Common myeloid progenitor, CD34-positive (primary cell): ENCODE results near the gene DACH2.

Experiments used
- CTCF ChIA-PET: fragments of 350-600 bp; sonication (Branson Sonifier 250); formaldehyde crosslinking; loops from one replicate; lab custom pipeline; 2021; ENCODE audit warnings: antibody characterized with exemption; lab: Charles Lee
- POLR2A ChIA-PET: fragments of 350-600 bp; sonication (Branson Sonifier 250); formaldehyde crosslinking; loops from one replicate; lab custom pipeline; 2021; ENCODE audit warnings: antibody characterized with exemption; lab: Charles Lee
- DNase-seq, 3 donors: peaks; one replicate each; pipeline versions ENCODE4 v3.0.0 to v3.0.0-alpha.2; 2013
- H3K27ac ChIP-seq, 2 experiments: 1 replicate in 1 of 2; 2 replicates in 1 of 2; pipeline ENCODE4 v1.7.0; 2013; ENCODE audit warnings: inconsistent platforms in 2 of 2, low read length in 2 of 2, mild to moderate bottlenecking in 2 of 2, low read depth in 1 of 2, moderate library complexity in 1 of 2; ENCODE audit not compliant: severe bottlenecking in 2 of 2, insufficient read depth in 1 of 2, poor library complexity in 1 of 2
- H3K27me3 ChIP-seq, 5 experiments: replicated peaks in 2 of 5; 1 replicate in 3 of 5; 2 replicates in 2 of 5; pipeline versions ENCODE4 v1.6.1 to v1.7.0; 2013; ENCODE audit warnings: low read length in 4 of 5, mild to moderate bottlenecking in 2 of 5, moderate library complexity in 2 of 5, inconsistent platforms in 1 of 5; ENCODE audit not compliant: insufficient read depth in 5 of 5, control insufficient read depth in 4 of 5
- H3K36me3 ChIP-seq, 4 experiments: 1 replicate in 2 of 4; 2 replicates in 2 of 4; pipeline versions ENCODE4 v1.6.1 to v1.7.0; 2013; ENCODE audit warnings: low read length in 3 of 4, control low read depth in 1 of 4, mild to moderate bottlenecking in 1 of 4; ENCODE audit not compliant: control insufficient read depth in 4 of 4, insufficient read depth in 4 of 4
- H3K4me1 ChIP-seq, 4 experiments: 1 replicate in 3 of 4; 2 replicates in 1 of 4; pipeline versions ENCODE4 v1.6.1 to v1.7.1; 2013; ENCODE audit warnings: low read length in 3 of 4, mild to moderate bottlenecking in 3 of 4, control low read depth in 1 of 4, inconsistent platforms in 1 of 4, moderate library complexity in 1 of 4; ENCODE audit not compliant: control insufficient read depth in 4 of 4, insufficient read depth in 4 of 4; ENCODE audit errors: control extremely low read depth in 1 of 4
- H3K4me3 ChIP-seq, 7 experiments: 1 replicate in 4 of 7; 2 replicates in 3 of 7; pipeline versions ENCODE4 v1.5.1 to v1.7.0; 2013; ENCODE audit warnings: mild to moderate bottlenecking in 7 of 7, low read length in 6 of 7, moderate library complexity in 6 of 7, inconsistent platforms in 2 of 7, low read depth in 2 of 7, control low read depth in 1 of 7; ENCODE audit not compliant: insufficient read depth in 4 of 7, control insufficient read depth in 1 of 7; ENCODE audit errors: extremely low read depth in 1 of 7
- H3K9me3 ChIP-seq, 5 experiments: 1 replicate in 4 of 5; 2 replicates in 1 of 5; pipeline versions ENCODE4 v1.6.1 to v1.7.1; 2013; ENCODE audit warnings: low read length in 4 of 5, mild to moderate bottlenecking in 2 of 5, inconsistent platforms in 1 of 5, low read depth in 1 of 5, moderate library complexity in 1 of 5; ENCODE audit not compliant: control insufficient read depth in 4 of 5, insufficient read depth in 2 of 5; ENCODE audit errors: control extremely low read depth in 1 of 5
- WGBS: methylation state at CpG from one replicate; pipeline ENCODE4 v1.1.5; 2013; ENCODE audit not compliant: insufficient coverage; 5-methylcytosine and 5-hydroxymethylcytosine counted together

The DACH2 gene

DNA sequence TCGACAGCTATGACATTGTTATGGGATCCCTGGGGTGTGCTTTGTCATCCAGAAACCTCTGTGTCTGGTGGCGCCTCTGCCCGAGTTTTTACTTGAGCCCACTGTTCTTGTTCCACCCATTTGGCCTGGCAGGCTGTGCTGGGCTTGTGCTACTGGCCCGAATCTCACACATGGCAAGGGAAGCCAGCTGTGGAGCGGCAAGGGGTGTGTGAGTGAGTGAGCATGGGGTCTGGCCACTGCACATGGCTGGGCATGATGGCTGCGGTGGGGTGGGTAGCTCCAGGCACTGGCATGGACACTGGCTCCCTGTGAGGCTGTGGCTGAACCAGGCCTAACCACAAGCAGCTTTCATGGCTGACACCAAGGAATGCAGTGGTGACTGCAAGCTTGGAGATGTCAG is 89.2 kb downstream of the DACH2 start:
- Histone ChIP-seq H3K4me3 (no peak overlapping the region), H3K4me1 (no peaks in the 10 kb centered on the region), H3K27ac (no peak overlapping the region), H3K27me3 (no peaks in the 10 kb centered on the region), H3K9me3 (peaks cover 0 to 8% (median 5%) of the 10 kb centered on the region in 5 experiments), H3K36me3 (no peaks in the 10 kb centered on the region)
- DNase-seq: no peak
- POLR2A ChIA-PET: no interaction called here
- WGBS: 50% methylated on average over 2 of the region's 6 CpGs
- CTCF ChIA-PET: no interaction called here

DNA sequence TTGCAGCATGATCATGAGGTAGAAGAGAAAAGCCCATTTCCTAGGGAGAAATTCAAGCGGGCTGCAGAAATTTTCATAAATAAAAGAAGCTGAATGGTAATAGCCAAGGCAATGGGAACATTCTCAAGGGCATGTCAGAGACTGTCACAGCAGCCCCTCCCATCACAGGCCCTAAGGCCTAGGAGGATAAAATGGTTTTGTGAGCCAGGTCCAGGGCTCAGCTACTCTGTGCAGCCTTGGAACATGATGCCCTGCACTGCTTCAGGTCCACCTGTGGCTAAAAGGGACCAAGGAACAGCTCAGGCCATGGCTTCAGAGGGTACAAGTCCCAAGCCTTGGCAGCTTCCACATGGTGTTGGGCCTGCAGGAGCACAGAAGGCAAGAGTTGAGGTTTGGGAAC is 93.3 kb downstream of the DACH2 start:
- Histone ChIP-seq H3K36me3 (no peaks in the 10 kb centered on the region), H3K4me3 (no peak overlapping the region), H3K4me1 (no peaks in the 10 kb centered on the region), H3K9me3 (peaks cover 0 to 8% (median 5%) of the 10 kb centered on the region in 5 experiments), H3K27ac (no peak overlapping the region), H3K27me3 (no peaks in the 10 kb centered on the region)
- 67% methylated on average over 1 of the region's 1 CpG for WGBS
- ChIA-PET POLR2A (no interaction called here), CTCF (no interaction called here)
- no peak for DNase-seq

DNA sequence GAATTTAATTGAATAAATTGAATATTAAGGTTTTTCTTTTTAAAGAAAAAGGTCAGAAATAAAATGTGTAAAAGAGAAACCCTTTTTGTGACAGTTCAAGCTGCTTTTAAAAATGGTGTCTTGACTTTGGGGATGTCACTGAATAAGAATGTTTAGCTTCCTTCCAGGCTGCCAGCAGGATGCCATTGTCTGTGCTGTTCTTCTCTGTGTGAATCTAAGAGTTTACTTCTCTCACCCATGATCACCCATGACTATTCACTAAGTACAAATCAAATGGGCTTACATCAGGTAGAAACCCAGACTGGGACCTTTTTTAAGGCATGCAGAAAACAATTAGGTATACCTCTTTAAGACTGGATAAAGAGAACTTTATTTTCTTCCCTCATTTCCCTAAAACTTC is 115.3 kb downstream of the DACH2 start:
- Histone ChIP-seq H3K9me3 (no peaks in the 10 kb centered on the region), H3K4me3 (no peak overlapping the region), H3K27me3 (peaks cover 0 to 2% (median 0%) of the 10 kb centered on the region in 5 experiments), H3K36me3 (no peaks in the 10 kb centered on the region), H3K4me1 (no peaks in the 10 kb centered on the region), H3K27ac (no peak overlapping the region)
- ChIA-PET CTCF (no interaction called here), POLR2A (no interaction called here)
- DNase-seq: no peak

DNA sequence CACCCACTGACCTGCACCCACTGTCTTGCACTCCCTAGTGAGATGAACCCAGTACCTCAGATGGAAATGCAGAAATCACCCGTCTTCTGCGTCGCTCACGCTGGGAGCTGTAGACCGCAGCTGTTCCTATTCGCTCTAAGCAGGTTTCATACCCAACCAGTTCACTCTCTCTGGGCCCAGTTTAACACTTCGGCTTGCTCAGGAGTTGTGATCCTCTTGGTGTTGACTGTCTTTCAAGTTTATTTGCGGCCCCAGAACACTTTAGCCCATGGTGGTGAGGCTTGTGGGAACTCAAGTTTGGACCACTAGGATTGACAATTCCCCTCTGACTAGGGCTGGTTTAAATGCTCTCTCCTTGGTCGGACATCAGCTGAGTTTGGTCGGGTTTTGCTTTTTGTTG is 147.0 kb downstream of the DACH2 start:
- no peaks in the 10 kb centered on the region for H3K9me3 ChIP-seq
- ChIA-PET CTCF (no interaction called here), POLR2A (no interaction called here)
- WGBS: 88% methylated on average over 7 of the region's 10 CpGs
- H3K27me3 ChIP-seq: no peaks in the 10 kb centered on the region
- H3K36me3 ChIP-seq: no peaks in the 10 kb centered on the region
- DNase-seq: no peak
- H3K4me1 ChIP-seq: no peaks in the 10 kb centered on the region
- no peak overlapping the region for H3K27ac ChIP-seq
- H3K4me3 ChIP-seq: no peak overlapping the region

DNA sequence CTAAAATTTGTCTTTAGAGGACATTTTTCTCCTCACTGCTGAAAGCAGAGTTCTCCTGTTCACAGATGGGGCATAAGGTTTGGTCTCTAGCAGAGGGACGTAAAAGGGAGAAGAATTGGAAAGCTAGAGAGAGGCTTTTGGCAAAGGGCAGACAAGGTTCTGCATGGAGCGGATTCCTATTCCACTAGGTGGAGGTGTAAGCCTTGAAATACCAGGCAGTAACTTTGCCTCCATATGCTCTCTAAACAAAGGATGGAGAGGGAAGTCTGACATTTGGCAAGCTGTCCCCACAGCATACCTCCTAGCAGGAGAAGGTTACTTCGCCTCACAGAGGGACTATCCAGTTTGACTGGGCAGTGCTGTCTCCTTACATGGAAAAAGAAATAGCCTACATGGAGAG is 174.7 kb downstream of the DACH2 start:
- ChIA-PET CTCF (no interaction called here), POLR2A (no interaction called here)
- H3K9me3 ChIP-seq: peaks cover 0 to 28% (median 14%) of the 10 kb centered on the region in 5 experiments
- H3K27ac ChIP-seq: no peak overlapping the region
- no peaks in the 10 kb centered on the region for H3K27me3 ChIP-seq
- H3K36me3 ChIP-seq: no peaks in the 10 kb centered on the region
- DNase-seq: no peak
- H3K4me3 ChIP-seq: no peak overlapping the region
- 96% methylated on average over 3 of the region's 3 CpGs for WGBS
- H3K4me1 ChIP-seq: no peaks in the 10 kb centered on the region

DNA sequence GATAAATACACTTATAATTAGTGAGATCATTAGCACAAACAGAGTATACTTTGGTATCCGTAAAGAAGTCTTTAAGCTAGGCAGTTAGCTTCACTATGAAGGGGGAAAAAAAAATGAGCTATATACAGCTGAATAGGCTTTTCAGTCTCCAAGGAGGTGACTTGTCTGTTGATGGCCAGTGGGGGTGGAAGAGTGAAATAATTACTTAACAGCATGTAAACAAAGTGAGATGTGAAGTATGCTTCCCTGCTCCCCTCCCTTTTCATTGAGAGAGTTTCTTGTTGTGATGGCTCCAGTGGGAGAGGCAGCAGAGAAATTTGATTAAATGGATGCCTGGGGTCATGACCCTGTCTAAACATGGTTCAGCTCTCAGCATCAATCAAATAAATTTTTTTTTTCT is 180.9 kb downstream of the DACH2 start:
- WGBS: no CpG with 5 or more reads among the region's 1 CpG
- no peaks in the 10 kb centered on the region for H3K4me1 ChIP-seq

DNA sequence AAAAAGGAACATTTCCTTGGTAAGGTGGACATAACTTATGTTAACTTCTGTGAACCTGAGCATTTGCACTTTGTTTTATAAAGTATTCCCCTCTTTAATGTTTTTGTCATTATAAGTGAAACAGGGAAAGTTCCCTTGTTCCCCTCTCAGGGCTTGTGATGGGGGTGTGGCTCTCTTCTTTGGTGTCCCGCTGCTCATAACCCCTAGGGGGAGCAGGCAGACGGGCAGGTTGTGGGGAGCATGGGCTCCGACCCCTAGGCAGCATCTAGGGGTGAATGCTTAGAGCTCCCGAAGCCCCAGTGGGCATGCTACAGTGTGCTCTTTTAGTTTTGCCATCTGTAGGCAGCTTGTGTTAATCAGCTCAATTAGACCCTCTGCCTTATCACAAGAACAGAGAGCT is 200.4 kb downstream of the DACH2 start:
- POLR2A ChIA-PET: no interaction called here
- no peaks in the 10 kb centered on the region for H3K27me3 ChIP-seq
- H3K4me1 ChIP-seq: no peaks in the 10 kb centered on the region
- no peaks in the 10 kb centered on the region for H3K9me3 ChIP-seq
- no peaks in the 10 kb centered on the region for H3K36me3 ChIP-seq
- H3K27ac ChIP-seq: no peak overlapping the region
- CTCF ChIA-PET: no interaction called here
- 33% methylated on average over 1 of the region's 4 CpGs for WGBS
- DNase-seq: no peak
- no peak overlapping the region for H3K4me3 ChIP-seq

More for the DNA sequence above, 180.9 kb downstream of the DACH2 start:
- POLR2A ChIA-PET: no interaction called here
- DNase-seq: no peak
- Histone ChIP-seq H3K9me3 (peaks cover 0 to 1% (median 0%) of the 10 kb centered on the region in 5 experiments), H3K4me3 (no peak overlapping the region), H3K27ac (no peak overlapping the region), H3K27me3 (no peaks in the 10 kb centered on the region), H3K36me3 (no peaks in the 10 kb centered on the region)
- CTCF ChIA-PET: no interaction called here
